HUES48 (cell line): ENCODE measurements around the gene ECE1.
A peak's percentile ranks its signal among the peaks of the same experiment; 100 is the strongest.

Source experiments
- H3K27ac ChIP-seq: one replicate; pipeline ENCODE4 v1.7.0; 2013; ENCODE audit warnings: low read depth, low read length, inconsistent platforms
- H3K27me3 ChIP-seq: 2 replicates; pipeline ENCODE4 v1.6.1; 2013; ENCODE audit warnings: mild to moderate bottlenecking, low read length; ENCODE audit not compliant: control insufficient read depth, insufficient read depth
- H3K36me3 ChIP-seq: 2 replicates; pipeline ENCODE4 v1.6.1; 2013; ENCODE audit warnings: low read length; ENCODE audit not compliant: control insufficient read depth, insufficient read depth
- H3K4me1 ChIP-seq: 2 replicates; pipeline ENCODE4 v1.6.1; 2013; ENCODE audit warnings: mild to moderate bottlenecking, low read length; ENCODE audit not compliant: control insufficient read depth, insufficient read depth
- H3K4me3 ChIP-seq: 2 replicates; pipeline ENCODE4 v1.5.1; 2013; ENCODE audit warnings: mild to moderate bottlenecking, low read depth, low read length
- H3K9ac ChIP-seq: 2 replicates; pipeline ENCODE4 v1.6.1; 2013; ENCODE audit warnings: mild to moderate bottlenecking, low read depth, low read length, moderate library complexity
- H3K9me3 ChIP-seq: 2 replicates; pipeline ENCODE4 v1.6.1; 2013; ENCODE audit warnings: low read length; ENCODE audit not compliant: control insufficient read depth, insufficient read depth

ECE1 gene

DNA sequence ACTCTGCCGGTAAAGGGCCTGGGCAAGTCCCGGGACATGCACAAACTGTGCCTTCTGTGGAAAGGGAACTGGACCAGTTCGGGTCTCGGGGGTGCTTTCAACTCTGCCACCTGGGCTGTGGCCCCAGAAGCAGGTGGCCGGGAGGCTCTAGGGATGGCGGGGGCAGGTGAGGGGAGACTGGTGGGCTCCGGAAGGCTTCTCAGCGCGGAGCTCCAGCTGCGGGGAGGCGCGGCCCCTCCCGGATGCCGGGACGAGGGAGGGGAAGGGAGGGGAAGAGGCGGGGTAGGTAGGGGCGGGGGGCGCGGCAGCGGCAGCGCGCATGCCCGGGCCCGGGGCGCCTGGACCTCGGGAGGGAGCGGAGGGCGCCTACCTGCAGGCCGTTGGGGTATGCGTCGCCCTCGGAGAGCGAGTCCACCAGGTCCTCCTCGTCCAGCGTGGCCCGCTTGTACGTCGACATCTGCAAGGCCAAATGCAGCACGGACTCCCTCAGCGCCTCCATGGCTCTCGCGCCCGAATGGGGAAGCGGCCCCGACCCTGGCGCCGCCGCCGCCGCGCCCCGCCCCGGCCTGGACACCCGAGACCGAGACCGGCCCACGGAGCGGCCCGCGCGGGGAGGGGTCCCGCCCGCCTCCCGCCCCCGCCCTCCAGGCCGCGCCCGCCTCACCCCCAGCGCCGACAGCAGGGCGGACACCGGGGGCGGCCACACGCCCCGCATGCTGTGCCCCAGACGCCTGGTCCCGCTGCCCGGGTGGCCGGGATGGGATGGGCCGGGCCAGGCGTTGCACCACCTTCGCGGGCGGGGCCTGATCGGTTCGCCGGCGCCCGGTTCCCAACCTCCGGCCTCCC lies at the start of gene ECE1:
Gene ECE1, minus strand, starts transcription at position 764 of the 846 bp plus-strand sequence. Its CDS starts 49 bp downstream, at position 715.
- Histone ChIP-seq H3K9ac (no peak within 1 kb of the TSS), H3K36me3 (no peaks in the 10 kb centered on the region), H3K27me3 (no peaks in the 10 kb centered on the region), H3K9me3 (no peaks in the 10 kb centered on the region), H3K27ac (no peak within 1 kb of the TSS), H3K4me1 (peaks cover 25% of the 10 kb centered on the region), H3K4me3 (peak within 1 kb of the TSS; percentile 81)

DNA sequence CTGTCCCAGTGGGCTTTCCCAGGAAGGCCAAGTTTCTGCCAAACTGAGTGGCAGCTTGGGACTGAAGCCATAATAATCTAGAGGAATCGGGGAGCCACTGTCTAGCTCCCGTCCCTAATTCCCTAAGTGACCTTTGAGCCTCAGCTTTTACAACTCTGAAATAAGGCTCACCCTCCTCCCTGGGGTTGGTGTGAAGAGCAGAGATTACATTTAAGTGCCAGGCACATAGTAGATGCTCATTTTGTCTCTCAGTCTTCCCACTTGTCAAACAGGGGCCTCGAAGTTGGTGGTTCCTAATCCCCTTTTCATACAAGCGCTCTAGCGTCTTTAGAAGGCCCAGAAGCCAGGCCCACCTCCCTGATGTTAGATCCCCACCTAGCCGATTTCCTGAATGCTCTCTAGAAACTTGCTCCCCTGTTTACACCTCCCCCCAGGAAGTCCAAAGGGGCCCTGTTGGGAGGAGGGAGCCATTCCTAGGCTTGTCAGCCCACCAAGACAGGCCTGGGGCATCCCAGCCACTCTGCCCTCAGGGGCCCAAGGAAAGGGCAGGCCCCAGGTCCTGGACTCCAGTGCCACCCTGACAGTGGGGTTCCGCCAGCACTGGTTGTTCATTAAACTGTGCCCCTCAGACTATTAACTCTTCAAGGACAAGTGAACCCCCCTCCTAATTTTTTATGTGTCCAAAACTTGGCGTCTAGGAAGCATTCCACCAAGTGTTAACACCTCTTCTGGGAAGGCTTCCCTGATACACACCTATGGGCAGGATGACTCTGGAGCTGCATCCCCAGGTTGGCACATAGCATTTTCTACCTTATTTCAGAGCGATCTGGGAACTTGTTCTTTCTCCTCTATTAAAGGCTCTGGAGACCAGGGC lies 49.3 kb upstream of the ECE1 start:
- Histone ChIP-seq H3K9ac (no peak overlapping the region), H3K27me3 (peaks cover 18% of the 10 kb centered on the region), H3K36me3 (no peaks in the 10 kb centered on the region), H3K9me3 (no peaks in the 10 kb centered on the region), H3K4me1 (peaks cover 8% of the 10 kb centered on the region; the same call in 1 of the 2 replicates), H3K27ac (no peak overlapping the region), H3K4me3 (no peak overlapping the region)

GRCh38 chr1:21338573-21339355 lies 48.5 kb upstream of the ECE1 start:
- Histone ChIP-seq H3K9ac (no peak overlapping the region), H3K36me3 (no peaks in the 10 kb centered on the region), H3K9me3 (no peaks in the 10 kb centered on the region), H3K27ac (peak overlapping the region; percentile 16), H3K27me3 (peaks cover 10% of the 10 kb centered on the region), H3K4me3 (no peak overlapping the region), H3K4me1 (peaks cover 12% of the 10 kb centered on the region)

DNA sequence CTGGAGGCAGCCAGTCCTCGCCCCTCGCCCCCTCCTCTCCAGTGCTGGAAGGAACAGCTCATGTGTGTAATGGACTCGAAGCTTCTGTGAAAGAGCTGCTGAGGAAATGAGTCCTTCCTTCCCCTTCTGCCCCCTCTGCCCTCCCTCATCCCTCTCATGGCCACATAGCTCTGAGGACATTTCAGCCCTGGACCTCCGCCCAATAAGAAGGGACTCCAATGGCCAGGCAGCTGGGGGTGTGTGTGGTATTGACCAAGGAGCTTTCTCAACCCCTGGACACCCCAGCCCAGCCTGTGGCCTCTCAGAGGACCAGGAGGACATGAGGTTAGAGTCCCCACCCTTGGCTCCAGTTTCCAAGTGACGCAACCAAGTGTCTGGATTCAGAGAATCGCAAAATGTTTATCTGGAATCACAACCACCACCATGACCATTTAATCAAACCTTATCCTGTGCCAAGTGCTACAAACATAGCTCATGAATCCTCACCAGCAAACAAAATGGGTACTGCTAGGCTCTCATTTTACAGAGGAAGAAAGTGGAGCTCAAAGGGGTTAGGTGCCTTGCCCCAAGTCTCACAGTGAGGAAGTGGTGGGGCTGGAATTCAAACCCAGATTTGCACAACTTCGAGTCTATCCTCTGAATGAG lies 47.8 kb upstream of the ECE1 start:
- no peak overlapping the region for H3K9ac ChIP-seq
- no peaks in the 10 kb centered on the region for H3K36me3 ChIP-seq
- H3K27me3 ChIP-seq: peaks cover 3% of the 10 kb centered on the region; the same call in 1 of the 2 replicates
- no peaks in the 10 kb centered on the region for H3K9me3 ChIP-seq
- no peak overlapping the region for H3K4me3 ChIP-seq
- no peak overlapping the region for H3K27ac ChIP-seq
- H3K4me1 ChIP-seq: peaks cover 12% of the 10 kb centered on the region

DNA sequence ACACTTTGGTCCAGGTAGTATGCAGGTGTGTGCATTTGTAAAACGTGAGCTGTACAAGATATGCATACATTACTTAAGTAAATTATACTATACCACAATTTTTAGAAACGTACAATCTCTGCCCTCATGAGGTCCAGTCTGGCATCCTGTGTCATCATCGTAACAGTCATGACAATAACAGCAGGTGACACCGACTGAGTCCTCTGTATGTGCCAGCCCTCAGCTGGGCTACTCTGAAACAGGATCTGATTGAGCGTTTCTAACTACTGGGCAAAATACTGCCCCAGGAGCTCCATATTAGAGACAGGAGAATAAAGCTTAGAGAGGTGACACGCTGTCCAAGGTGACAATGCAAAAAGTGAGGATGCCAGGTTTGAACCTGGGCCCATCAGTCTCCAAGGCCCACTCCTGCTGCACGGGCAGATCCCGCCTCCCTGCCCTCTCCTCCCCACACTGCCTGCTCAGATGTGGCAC lies 47.2 kb upstream of the ECE1 start:
- Histone ChIP-seq H3K27ac (no peak overlapping the region), H3K4me3 (no peak overlapping the region), H3K9ac (no peak overlapping the region), H3K27me3 (no peaks in the 10 kb centered on the region), H3K9me3 (no peaks in the 10 kb centered on the region), H3K4me1 (peaks cover 15% of the 10 kb centered on the region), H3K36me3 (no peaks in the 10 kb centered on the region)

GRCh38 chr1:21337010-21337437 lies 46.8 kb upstream of the ECE1 start:
- Histone ChIP-seq H3K4me3 (no peak overlapping the region), H3K4me1 (peaks cover 18% of the 10 kb centered on the region), H3K27me3 (no peaks in the 10 kb centered on the region), H3K27ac (no peak overlapping the region), H3K36me3 (no peaks in the 10 kb centered on the region), H3K9me3 (no peaks in the 10 kb centered on the region), H3K9ac (no peak overlapping the region)

GRCh38 chr1:21335750-21336224 lies 45.5 kb upstream of the ECE1 start:
- no peaks in the 10 kb centered on the region for H3K36me3 ChIP-seq
- H3K27ac ChIP-seq: no peak overlapping the region
- peaks cover 19% of the 10 kb centered on the region for H3K4me1 ChIP-seq
- no peak overlapping the region for H3K9ac ChIP-seq
- H3K9me3 ChIP-seq: no peaks in the 10 kb centered on the region
- no peak overlapping the region for H3K4me3 ChIP-seq
- H3K27me3 ChIP-seq: no peaks in the 10 kb centered on the region

DNA sequence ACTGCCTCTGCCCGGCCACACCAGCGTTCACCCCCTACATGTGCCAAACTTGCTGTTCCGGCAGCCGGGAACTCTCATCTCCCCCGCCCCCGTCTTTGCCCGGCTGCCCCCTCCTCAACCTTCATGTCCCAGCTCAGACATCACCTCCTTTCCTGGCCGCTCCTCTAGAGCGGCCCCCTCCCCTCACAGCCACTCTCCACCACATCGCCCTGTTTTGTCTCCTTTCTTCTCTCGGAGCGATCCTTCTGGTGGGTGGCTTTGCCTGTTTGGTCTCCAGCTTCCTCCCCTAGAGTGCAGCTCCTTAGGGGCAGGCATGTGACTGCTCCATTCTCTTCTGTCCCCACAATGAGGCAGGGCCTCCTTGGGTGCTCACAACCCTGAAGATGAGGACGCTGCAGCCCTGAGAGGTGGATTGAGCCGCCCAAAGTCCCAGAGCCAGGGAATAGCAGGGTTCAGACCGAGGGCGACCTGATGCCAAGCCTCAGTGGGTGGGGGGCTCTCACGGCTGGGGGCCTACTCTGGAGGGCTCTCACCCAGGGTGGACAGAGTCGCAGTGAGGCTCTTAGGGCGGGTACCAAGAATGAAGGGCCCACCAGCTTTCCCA lies 44.9 kb upstream of the ECE1 start:
- no peaks in the 10 kb centered on the region for H3K27me3 ChIP-seq
- peaks cover 19% of the 10 kb centered on the region for H3K4me1 ChIP-seq
- H3K36me3 ChIP-seq: no peaks in the 10 kb centered on the region
- H3K9ac ChIP-seq: no peak overlapping the region
- H3K4me3 ChIP-seq: peak overlapping the region; percentile 39; the same call in 1 of the 2 replicates
- no peaks in the 10 kb centered on the region for H3K9me3 ChIP-seq
- H3K27ac ChIP-seq: no peak overlapping the region

- Histone ChIP-seq H3K4me3 (peak overlapping the region; percentile 39; the same call in 1 of the 2 replicates), H3K9ac (no peak overlapping the region), H3K27ac (peak overlapping the region; percentile 37), H3K4me1 (peaks cover 24% of the 10 kb centered on the region), H3K36me3 (no peaks in the 10 kb centered on the region), H3K9me3 (no peaks in the 10 kb centered on the region), H3K27me3 (no peaks in the 10 kb centered on the region)
These were observed 44.2 kb upstream of the ECE1 start for GRCh38 chr1:21334214-21335087.
